ENCODE measurements around the gene TTC9C. TPM values are rescaled to one million over a fixed set of nuclear protein-coding genes. Genes with fewer than 3 reads are reported as not detected.

The TTC9C gene
- total RNA-seq, 1 donor from 2014 or later = 24.3 TPM

GRCh38 chr11:62708392-62708791 is 19.9 kb upstream of the TTC9C start:
- intact Hi-C loops (cut with DNase I) = no loop called here
- no peaks in the 10 kb centered on the region for H3K27me3 ChIP-seq (ENCODE audit: low read depth)
- H3K4me3 ChIP-seq = peak overlapping the region; percentile 61
- ATAC-seq = no peak
- H3K4me1 ChIP-seq = peaks cover 45% of the 10 kb centered on the region
- no peak for TF ChIP-seq CTCF (IDR thresholded peaks at IDR 0.05)
- DNase-seq = no peak
- peak overlapping the region; percentile 95 for H3K27ac ChIP-seq
- no peaks in the 10 kb centered on the region for H3K9me3 ChIP-seq
- H3K36me3 ChIP-seq = peaks cover 31% of the 10 kb centered on the region

- TF ChIP-seq CTCF (IDR thresholded peaks at IDR 0.05) = no peak
- H3K4me1 ChIP-seq = peaks cover 46% of the 10 kb centered on the region
- H3K27ac ChIP-seq = peak overlapping the region; percentile 95
- DNase-seq (no peak), ATAC-seq (peak; percentile 1 to 7)
- H3K9me3 ChIP-seq = no peaks in the 10 kb centered on the region
- no peaks in the 10 kb centered on the region for H3K27me3 ChIP-seq (ENCODE audit: low read depth)
- intact Hi-C loops (cut with DNase I) = no loop called here
- H3K4me3 ChIP-seq = peak overlapping the region; percentile 61
- peaks cover 35% of the 10 kb centered on the region for H3K36me3 ChIP-seq
Observed at GRCh38 chr11:62708793-62709192, 19.5 kb upstream of the TTC9C start.

- Histone ChIP-seq H3K9me3 (no peaks in the 10 kb centered on the region), H3K27me3 (ENCODE audit: low read depth) (no peaks in the 10 kb centered on the region), H3K4me1 (peaks cover 46% of the 10 kb centered on the region), H3K27ac (peak overlapping the region; percentile 95), H3K36me3 (peaks cover 41% of the 10 kb centered on the region), H3K4me3 (peak overlapping the region; percentile 61)
- peak; percentile 90 to 92 for ATAC-seq
- peak; percentile 99 for DNase-seq
- TF ChIP-seq CTCF (IDR thresholded peaks at IDR 0.05) = no peak
- intact Hi-C loops (cut with DNase I) = no loop called here
Observed at GRCh38 chr11:62709247-62710000, 18.9 kb upstream of the TTC9C start.

- no peak for ATAC-seq
- peaks cover 47% of the 10 kb centered on the region for H3K36me3 ChIP-seq
- peaks cover 44% of the 10 kb centered on the region for H3K4me1 ChIP-seq
- H3K27ac ChIP-seq = peak overlapping the region; percentile 95
- no peak for DNase-seq
- no peaks in the 10 kb centered on the region for H3K27me3 ChIP-seq (ENCODE audit: low read depth)
- no peak for TF ChIP-seq CTCF (IDR thresholded peaks at IDR 0.05)
- peak overlapping the region; percentile 61 for H3K4me3 ChIP-seq
- intact Hi-C loops (cut with DNase I) = no loop called here
- H3K9me3 ChIP-seq = no peaks in the 10 kb centered on the region
Observed at GRCh38 chr11:62710001-62710345, 18.3 kb upstream of the TTC9C start.

- DNase-seq (no peak), ATAC-seq (no peak)
- H3K9me3 ChIP-seq = no peaks in the 10 kb centered on the region
- H3K27me3 ChIP-seq (ENCODE audit: low read depth) = no peaks in the 10 kb centered on the region
- H3K27ac ChIP-seq = no peak overlapping the region
- no peak overlapping the region for H3K4me3 ChIP-seq
- peaks cover 70% of the 10 kb centered on the region for H3K36me3 ChIP-seq
- H3K4me1 ChIP-seq = peaks cover 28% of the 10 kb centered on the region
- TF ChIP-seq CTCF (IDR thresholded peaks at IDR 0.05) = no peak
- intact Hi-C loops (cut with DNase I) = no loop called here
Observed at GRCh38 chr11:62712276-62712812, 15.9 kb upstream of the TTC9C start.

Measured in lower lobe of right lung (tissue), 2 donors.